ENCODE data around the gene RAB30.
"Not testable (repeated sequence)": the region's sequence is repeated elsewhere in the genome, so short reads cannot be mapped to it uniquely, and the experiment has no call there.

The RAB30 gene

DNA sequence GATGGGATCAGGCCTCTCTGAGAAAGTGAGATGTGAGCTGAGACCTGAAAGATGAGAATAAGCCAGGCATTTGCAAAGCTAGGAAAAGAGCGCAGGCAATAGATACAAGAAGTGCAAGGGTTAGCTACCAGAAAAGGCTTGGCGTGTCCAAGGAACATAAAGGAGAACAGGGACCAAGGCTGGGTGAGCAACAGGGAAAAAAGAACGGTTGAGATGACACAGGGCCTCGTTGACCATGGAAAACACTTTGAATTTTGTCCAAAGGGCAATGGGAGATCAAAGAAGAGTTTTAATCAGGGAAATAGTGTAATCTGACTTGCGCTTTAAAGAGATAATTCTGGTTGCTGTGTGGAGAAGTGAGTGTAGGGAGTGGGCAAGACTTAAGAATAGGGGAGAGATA is 35.0 kb downstream of the RAB30 start:
- no peak for DNase-seq

DNA sequence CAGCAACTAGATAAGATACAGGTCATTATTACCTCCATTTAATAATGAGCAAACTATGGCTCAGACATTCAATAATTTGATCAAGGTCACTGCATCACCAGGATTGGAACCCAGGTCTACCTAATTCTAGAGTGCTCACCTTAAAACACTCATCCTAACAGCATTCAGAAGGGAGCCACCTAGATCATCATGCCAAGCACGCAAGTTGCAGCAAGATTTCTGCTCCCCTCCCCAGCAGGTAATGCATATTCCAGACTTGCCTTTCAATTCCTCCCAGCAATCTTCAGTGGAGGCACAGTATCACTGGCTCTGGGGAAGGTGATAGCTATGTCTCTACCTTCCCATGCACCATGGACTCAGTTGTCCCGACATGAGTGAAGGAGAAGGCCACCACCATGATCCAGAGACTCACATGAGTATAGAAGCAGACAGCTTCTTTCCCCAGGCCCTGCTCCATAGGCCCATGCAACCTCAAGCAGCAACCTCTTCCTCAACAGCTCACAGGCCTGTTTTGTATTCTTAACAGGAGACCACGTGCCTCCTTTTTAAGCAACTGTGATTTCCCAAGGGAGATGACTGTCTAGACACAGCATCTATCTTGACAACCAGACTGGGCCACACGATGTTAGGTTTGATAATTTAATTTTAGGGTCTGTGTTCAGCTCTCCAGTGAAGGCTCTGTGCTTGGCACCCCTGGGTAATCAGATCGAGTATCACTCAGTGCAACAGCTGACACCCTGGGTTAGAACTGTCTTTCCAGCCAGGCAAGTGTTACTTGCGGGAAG is 36.4 kb downstream of the RAB30 start:
- no peak for DNase-seq

DNA sequence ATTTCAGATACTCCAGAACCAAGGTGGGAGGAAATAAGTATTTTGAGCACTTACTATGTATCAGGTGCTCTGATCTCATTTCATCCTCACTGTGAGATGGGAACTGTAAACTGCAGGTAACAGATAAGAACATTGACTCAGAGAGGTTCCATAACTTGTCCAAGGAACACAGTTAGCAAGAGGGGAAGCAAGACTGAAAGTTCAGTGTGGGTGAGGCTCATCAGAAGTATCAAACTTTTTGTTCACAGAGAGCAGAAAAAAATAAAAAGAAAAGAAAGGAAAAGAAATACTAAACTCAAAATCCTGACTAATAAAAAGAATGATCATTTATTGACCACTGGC is 37.1 kb downstream of the RAB30 start:
- no peak for DNase-seq

DNA sequence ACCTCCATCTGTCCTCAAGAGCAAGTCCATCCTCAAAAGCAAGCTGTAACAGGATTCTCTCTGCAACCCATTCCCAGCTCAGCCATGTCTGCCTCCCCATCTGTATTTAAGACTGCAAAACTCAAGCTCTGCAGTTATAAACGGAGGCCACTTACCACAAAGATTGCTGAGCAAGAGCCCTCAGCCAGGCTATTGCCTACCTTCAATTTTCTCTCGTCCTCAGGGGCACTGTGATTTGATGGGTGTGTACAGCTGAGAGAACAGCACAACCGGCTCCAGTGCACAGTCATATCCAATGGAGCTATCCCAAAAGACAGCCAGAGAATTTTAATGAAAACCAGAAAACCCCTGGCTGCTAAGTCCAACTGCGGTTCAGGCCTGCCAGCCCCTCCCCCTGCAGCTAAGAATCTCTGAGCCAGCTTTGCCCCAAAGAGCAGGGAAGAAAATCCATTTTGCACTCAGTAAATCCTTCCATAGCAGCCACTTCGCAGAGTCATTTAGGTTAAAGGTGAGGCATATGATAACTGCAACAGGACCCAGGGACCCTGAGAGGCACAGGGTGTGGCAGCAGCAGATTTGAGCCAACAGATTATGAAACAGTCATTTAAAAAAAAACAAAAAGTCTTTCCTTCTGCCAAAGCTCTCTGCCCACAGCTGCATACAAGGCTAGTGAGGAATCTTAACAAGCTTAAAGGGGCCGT is 37.6 kb downstream of the RAB30 start:
- peak; percentile 88 for DNase-seq

DNA sequence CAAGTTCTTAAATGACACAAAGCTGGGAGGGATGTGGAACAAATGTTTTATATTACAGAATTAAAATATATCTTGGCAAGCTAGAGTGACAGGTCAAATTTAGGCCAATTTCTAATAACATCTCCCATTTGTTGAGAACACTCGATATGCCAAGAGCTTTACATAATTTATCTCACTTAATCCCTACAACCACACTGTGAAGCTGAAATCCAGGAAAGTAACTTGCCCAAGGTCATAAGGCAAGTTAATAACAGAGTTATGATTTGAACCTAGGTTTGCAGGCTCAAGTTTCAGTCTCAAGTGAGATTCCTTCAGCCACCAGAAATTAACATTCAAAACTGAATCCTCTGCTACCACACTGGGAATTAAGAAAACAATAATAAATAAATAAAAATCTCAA is 38.3 kb downstream of the RAB30 start:
- no peak for DNase-seq

DNA sequence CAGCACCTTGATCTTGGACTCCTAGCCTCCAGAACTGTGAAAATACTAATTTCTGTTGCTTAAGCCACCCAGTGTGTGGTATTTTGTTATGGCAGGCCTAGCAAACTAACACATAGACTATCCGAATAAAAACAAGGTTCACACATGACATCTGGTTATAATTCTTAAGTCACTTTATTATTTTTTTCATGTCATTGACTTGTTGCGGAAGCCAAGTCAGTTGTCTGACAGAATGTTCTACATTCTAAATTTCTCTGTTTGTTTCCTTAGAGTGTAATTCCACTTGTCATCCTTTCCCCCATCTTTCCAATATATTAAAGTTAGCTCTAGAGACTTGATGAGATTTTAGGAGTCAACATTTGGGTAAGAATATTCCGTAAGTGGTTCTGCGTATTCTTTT is 40.6 kb downstream of the RAB30 start:
- DNase-seq = no peak

DNA sequence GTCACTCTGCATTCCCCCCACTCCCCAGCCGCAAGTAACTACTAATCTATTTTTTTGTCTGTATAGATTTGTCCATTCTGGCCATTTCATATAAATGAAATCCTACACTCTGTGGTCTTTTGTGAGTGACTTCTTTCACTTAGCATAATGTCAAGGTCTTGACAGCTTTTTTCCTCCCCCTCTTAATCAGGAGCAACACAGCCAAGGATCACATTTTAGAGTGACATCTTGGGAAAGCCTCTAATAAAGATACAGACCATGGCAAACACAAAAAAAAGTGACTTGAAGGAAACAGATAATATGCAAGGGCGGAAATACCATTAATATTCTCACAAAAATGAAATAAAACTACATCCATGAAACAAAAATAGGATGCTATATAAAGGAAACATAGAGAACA is 43.9 kb downstream of the RAB30 start:
- DNase-seq = no peak

DNA sequence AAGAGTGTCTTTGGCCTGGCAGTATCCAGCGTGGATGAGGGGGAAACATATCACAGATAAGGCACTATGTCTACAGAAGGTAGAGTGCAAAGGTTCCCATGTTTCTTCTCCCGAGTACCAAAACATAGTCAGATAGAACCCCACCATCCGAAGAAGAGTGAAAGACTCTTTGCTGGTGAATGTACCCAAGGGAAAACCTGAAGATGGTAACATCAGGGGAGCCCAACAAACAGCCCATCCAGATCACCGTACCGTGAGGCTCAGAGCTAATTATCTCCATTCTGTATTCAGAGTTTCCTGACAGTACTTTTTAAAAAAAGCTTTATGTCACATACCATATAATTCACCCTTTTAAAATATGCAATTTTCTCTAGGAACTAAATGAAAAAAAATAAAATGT is 44.4 kb downstream of the RAB30 start:
- no peak for DNase-seq

DNA sequence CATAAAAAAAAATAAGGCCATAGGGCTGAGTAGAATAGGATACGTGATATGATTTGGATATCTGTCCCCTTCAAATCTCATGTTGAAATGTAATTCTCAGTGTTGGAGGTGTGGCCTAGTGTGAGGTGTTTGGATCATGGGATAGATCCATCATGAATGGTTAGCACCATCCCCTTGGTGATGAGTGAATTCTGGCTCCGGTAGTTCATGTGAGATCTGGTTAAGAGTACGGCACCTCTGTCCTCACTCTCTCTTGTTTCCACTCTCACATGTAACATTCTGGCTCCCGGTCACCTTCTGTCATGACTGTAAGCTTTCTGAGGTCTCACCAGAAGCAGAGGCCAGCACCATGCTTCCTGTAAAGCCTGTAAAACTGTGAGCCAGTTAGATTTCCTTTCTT is 45.5 kb downstream of the RAB30 start:
- no peak for DNase-seq

DNA sequence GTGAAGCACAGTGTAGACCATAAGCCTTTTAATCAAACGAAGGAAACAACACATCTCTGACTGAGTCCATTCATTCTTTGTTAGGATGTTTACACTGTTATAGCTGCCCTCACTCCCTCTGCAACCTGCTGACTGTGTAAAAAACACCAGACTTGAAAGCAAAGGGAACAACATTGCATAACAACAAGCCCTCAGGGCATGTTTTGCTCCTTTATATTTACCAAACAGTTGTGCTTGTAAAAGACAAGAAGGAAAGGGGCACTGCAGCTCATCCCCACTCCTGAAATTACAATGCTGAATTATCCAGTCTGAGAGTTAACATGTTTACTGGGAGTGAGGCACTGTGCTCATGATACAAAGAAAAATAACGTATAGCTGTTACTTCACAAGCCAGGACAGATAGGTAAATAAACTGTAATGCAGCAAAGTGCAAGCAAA is 46.4 kb downstream of the RAB30 start:
- DNase-seq = no peak

DNA sequence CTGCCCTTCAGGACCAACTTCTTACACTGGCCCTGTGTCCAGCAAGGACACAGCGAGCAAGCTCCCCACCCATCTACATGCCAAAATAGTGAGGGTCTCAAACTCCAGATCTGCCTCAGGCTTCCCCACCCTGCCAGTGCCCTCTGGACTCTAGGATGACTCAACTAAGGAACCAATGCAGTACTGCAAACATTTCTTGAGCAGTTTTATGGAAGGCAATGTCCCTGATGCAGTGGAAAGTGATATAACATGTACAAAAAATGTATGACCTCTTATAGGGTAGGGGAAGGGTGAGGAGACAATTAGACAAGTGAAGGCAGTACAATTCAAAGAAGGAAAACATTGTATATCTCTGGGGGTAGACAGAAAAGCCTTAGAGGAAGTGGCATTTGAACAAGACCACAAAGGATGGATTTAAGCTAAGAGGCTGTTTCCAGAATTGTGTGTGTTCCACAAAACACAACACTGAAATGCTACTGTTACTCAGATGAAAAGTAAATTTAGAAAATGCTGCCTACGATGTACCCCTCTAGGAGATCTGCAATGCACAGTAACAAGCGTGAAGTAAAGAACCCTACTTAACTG is 47.3 kb downstream of the RAB30 start:
- DNase-seq = no peak

DNA sequence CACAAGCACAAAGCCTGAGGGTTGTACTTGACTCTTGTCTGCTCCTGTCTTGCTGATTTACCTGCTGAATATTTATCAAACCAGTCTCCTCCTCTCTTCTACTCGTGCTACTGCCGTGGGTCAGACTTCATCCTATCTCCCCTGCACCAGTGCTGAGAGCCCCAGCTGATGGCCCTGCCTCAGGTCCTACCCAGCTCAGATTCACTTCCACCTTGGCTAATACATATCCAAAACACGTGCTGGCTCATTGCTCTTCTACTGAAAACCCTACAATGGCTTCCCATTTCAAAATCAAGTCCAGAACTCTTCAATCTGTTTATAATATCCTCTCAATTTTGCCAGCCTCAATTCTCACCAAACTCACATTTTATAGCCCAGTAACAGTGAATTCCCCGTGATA is 48.3 kb downstream of the RAB30 start:
- no peak for DNase-seq

DNA sequence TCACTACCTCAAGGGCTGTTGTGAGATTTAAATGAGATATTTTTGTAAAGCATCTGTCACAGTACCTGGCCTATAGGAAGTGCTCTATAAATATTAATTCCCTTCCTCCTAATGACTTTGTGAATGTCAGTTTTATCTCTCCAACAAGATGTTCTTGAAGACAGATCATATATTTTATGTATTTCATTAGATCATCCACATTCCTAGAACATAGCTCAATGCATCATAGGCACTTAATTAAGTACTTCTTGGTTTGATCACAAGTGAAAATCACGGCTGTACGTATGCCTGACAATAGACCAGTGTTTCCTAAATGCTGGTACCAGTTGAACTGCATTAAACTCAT is 49.9 kb downstream of the RAB30 start:
- no peak for DNase-seq

DNA sequence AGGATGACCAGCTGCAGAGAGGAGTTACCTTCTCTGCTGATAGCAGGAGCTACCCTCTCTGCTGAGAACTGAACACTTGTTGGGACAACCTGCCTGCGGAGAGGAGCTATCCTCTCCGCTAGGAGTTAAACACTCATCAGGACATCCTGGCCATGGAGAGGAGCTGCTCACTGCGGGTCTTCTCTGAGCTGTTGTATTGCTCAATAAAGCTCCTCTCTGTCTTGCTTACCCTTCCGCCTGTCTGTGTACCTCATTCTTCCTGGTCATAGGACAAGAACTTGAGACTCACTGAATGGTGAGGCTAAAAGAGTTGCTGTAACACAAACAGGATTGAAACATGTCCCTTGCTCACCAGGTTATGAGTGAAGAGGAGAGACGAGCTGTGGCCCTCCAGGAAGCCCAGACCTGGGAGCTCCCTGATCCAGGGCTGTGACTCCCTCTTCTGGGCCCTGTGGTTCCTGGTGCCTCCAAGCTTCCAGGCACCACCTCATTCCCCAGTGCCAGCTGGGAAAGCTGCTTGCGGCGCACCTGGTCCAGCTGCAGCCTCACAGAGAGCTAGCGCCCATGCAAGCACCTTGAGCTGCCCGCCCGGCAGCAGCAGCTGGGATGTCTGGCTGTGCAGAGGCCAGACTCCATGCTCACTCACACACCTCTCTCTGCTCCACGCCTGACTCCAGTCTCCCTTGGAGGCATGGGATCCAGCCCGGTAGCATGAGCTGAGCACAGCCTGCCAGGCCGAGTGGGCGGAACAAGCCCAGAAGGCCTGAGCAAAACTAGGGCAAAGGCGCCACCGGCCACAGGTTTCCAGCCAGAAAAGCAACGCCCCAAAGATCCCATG is 50.5 kb downstream of the RAB30 start:
- DNase-seq = no peak

DNA sequence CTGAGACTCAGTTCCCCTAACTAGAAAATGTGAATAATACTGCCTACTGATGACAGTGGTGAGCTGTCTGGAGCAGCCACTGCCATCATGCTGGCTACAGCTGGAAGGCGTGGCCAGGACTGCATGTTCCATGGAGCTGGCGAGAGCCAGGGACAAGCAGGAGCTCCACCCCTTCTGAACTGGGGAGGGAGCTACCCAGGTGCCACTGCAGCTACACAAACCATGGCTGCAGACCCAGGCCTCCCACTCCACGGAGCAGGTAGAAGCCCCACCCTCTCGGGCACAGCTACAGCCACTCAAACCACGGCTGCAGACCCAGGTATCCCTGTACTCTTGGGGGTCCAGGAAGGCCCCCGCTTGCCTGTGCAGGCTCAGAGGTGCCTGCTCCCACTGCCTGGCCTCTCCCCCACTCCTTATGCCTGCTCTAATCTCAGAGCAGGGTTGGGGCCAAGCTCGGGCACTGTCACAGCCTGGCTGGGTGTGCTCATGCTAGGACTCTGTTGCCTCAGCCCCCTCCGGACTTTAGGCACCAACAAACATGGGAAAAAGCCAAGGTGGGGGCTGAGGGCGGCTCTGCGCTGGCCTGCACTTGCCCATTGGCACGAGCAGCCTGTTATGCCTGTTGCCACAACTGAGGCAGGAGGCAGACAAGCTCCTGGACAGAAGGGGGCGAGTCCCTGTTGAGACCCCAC is 51.7 kb downstream of the RAB30 start:
- DNase-seq = no peak

DNA sequence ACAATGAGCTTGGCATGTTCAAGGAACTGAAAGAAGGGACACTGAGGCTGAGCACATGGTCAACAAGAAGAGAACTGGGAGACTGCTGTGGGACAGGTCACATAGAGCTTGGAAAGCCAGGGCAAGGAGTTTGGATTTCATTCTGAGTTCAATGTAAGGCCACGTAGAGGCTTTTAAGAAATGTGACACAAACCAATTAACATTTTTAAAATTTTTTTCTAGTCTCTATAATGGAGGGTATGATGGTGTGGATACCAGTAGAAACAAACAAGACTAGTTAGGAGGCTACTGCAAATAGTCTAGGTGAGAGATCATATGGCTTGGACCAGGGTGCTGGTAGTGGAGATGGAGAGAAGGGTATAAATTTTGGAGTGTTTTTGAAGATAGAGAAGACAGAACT is 56.7 kb downstream of the RAB30 start:
- no peak for DNase-seq

DNA sequence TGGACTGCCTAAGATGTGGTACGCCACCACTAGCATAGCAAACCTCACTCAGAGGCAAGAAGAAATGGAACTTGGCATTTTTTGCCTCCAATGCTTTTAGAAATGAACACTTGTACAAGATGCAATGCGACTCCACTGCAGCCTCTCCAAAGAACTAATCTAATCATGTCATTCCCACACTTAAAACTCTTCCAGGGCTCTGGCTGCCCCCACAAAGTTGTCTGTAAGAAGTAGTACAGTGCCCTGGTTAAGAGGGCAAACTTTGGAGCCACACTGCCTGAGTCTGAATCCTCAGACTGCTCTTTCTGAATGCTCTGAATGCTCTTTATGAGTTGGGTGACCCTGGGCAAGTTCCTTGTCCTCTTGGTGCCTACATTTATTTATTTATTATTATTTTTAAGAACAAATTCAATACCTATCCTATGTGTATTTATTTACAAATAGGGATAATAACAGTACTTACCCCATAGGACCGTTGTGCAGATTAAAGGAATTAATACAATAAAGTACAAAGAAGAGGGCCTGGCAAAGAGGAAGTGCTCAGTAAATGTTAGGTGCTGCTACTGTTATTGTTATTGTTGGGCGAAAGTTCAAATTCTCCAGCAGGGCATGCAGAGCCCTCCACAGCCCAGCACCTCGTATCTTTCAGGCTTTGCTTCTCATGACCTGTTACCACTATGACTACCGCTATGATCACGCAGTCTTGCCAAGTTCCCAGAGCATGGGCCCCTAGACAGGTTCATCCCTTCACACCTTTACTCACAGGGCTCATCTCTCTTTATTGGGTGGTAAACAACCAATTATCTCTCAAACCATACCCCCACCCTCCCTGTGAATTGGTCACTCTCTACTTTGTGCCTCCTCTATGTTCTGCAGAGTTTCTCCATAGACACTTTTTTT is 59.3 kb downstream of the RAB30 start:
- DNase-seq = no peak

DNA sequence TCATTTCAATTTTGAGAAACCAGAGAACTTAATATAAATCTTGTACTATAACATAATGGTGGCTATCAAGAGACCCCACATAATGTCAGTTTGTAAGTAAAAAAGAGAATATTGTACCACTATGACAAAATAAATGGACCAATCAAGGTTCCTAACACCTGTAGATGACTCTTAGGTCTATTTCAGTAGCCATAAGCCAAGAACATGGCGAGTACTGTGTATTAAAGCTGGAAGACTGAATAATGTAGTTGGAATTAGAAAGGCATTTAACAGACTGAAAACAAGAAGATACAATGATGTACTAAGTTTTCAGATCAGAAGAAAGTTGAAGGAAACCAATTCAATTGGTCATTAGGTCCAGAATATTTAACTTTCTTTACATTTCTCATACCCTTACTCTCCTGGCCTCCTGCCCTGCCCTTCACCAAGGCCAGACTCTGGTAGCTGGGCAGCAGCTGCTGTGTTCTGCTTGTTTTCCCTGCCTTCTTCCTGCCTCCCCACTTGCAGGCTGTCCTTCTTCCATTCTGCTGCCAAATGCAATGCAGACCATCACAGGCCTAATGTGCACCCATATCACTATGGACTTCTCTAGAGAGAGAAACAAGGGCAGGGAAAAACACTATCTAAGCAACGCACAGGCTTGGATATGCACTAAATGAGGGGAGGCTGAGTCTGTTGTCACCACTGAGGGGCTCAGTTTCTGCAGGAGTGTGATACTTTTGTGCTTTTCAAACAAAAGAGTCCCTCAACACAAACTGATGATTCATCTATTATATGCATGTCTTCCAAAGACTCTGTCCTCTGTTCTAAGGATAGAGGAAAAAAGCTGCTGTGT is 60.1 kb downstream of the RAB30 start:
- DNase-seq = no peak

DNA sequence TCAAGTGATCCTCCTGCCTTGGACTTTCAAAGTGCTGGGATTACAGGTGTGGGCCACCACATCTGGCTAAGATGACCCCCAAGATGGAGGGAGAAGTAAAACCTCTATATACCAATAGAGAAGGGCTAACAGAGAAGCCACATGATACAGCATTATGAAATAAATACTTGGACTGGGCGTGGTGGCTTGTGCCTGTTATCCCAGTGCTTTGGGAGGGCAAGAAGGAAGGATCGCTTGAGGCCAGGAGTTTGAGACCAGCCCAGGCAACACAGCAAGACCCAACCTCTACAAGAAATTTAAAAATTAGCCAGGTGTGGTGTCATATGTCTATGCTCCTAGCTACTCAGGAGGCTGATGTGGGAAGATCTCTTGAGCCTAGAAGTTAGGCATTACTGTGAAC is 61.7 kb downstream of the RAB30 start:
- no peak for DNase-seq

DNA sequence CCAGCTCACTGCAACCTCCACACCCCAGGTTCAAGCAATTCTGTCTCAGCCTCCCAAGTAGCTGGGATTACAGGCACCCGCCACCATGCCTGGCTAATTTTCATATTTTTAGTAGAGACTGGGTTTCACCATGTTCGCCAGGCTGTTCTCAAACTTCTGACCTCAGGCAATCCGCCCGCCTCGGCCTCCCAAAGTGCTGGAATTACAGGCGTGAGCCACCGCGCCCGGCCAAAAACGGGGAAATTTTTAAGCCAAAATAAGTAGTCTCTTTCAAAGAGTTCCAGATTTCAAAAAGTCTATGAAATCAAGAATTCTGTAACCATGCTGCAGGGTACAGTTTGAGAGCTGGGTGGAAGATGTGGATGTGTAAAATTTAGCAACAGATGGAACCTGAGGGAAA is 62.6 kb downstream of the RAB30 start:
- DNase-seq = not testable (repeated sequence)

DNA sequence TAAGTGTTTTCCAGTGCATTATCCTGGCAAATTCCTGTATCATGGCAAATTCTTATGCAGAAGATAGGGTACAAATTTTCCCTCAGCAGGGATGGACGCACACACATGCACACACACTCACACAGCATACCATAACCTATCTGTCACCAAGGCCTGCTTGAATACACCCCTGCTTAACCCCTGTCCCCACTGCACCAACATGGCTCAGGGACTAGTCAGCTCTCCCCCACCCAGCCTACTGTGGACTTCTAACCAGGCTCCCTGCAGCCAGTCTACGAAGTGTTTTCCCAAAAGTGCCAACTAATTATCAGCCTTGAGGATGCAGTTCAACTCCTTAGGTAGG is 63.1 kb downstream of the RAB30 start:
- no peak for DNase-seq

Data from left hindlimb (tissue), 1 donor.